ENCODE measurements around the gene WDR81. TPM values are rescaled to one million over a fixed set of nuclear protein-coding genes. Genes with fewer than 3 reads are reported as not detected.

The WDR81 gene
- total RNA-seq, 1 donor from 2014 or later: 35.5 TPM

GRCh38 chr17:1727258-1727789 is 2.8 kb downstream of the WDR81 start:
- Histone ChIP-seq H3K36me3 (ENCODE audit: control insufficient read depth, insufficient read depth, low read length) (no peaks in the 10 kb centered on the region), H3K4me3 (ENCODE audit: low read depth, low read length) (no peak overlapping the region), H3K27me3 (ENCODE audit: control insufficient read depth, insufficient read depth, low read length) (no peaks in the 10 kb centered on the region)
- DNase-seq (ENCODE audit: low read depth): no peak
- no peak for TF ChIP-seq CTCF (IDR thresholded peaks at IDR 0.05; ENCODE audit: insufficient read depth, low read length, poor library complexity, severe bottlenecking)

- Histone ChIP-seq H3K36me3 (ENCODE audit: control insufficient read depth, insufficient read depth, low read length) (no peaks in the 10 kb centered on the region), H3K27me3 (ENCODE audit: control insufficient read depth, insufficient read depth, low read length) (no peaks in the 10 kb centered on the region), H3K4me3 (ENCODE audit: low read depth, low read length) (no peak overlapping the region)
- no peak for DNase-seq (ENCODE audit: low read depth)
- no peak for TF ChIP-seq CTCF (IDR thresholded peaks at IDR 0.05; ENCODE audit: insufficient read depth, low read length, poor library complexity, severe bottlenecking)
Measured at GRCh38 chr17:1727876-1728630, 3.5 kb downstream of the WDR81 start.

- H3K4me3 ChIP-seq (ENCODE audit: low read depth, low read length): no peak overlapping the region
- DNase-seq (ENCODE audit: low read depth): no peak
- H3K27me3 ChIP-seq (ENCODE audit: control insufficient read depth, insufficient read depth, low read length): no peaks in the 10 kb centered on the region
- H3K36me3 ChIP-seq (ENCODE audit: control insufficient read depth, insufficient read depth, low read length): no peaks in the 10 kb centered on the region
- TF ChIP-seq CTCF (IDR thresholded peaks at IDR 0.05; ENCODE audit: insufficient read depth, low read length, poor library complexity, severe bottlenecking): no peak
Measured at GRCh38 chr17:1729966-1730325, 5.4 kb downstream of the WDR81 start.

- TF ChIP-seq CTCF (IDR thresholded peaks at IDR 0.05; ENCODE audit: insufficient read depth, low read length, poor library complexity, severe bottlenecking): no peak
- DNase-seq (ENCODE audit: low read depth): no peak
- Histone ChIP-seq H3K27me3 (ENCODE audit: control insufficient read depth, insufficient read depth, low read length) (no peaks in the 10 kb centered on the region), H3K4me3 (ENCODE audit: low read depth, low read length) (no peak overlapping the region), H3K36me3 (ENCODE audit: control insufficient read depth, insufficient read depth, low read length) (no peaks in the 10 kb centered on the region)
Measured at GRCh38 chr17:1730326-1731193, 6.1 kb downstream of the WDR81 start.

- DNase-seq (ENCODE audit: low read depth): no peak
- H3K36me3 ChIP-seq (ENCODE audit: control insufficient read depth, insufficient read depth, low read length): no peaks in the 10 kb centered on the region
- H3K27me3 ChIP-seq (ENCODE audit: control insufficient read depth, insufficient read depth, low read length): no peaks in the 10 kb centered on the region
- TF ChIP-seq CTCF (IDR thresholded peaks at IDR 0.05; ENCODE audit: insufficient read depth, low read length, poor library complexity, severe bottlenecking): no peak
- H3K4me3 ChIP-seq (ENCODE audit: low read depth, low read length): no peak overlapping the region
Measured at GRCh38 chr17:1731194-1731506, 6.6 kb downstream of the WDR81 start.

All from kidney epithelial cell (primary cell).